ENCODE data around the gene CIDEB.

CIDEB gene

DNA sequence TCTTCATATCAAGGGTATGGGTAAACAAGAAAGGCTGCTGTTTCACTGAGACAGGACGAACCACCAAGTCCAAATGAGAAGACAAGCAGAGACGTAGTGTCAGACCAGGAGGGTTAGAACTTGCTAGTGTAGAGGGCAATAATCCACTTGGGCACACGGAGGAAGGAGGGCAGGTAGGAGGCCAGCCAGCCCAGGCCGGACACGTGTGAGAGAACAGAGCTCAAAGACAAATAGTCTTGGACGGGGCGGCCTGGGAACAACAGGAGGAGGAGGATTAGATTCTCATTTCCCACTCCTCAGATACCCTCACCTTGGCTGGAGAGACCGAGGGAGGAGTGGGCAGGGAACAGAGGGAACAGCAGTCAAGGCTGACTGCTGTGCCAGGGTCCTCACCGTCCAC, 17.0 kb downstream of the CIDEB start:
- DNase-seq: no peak

DNA sequence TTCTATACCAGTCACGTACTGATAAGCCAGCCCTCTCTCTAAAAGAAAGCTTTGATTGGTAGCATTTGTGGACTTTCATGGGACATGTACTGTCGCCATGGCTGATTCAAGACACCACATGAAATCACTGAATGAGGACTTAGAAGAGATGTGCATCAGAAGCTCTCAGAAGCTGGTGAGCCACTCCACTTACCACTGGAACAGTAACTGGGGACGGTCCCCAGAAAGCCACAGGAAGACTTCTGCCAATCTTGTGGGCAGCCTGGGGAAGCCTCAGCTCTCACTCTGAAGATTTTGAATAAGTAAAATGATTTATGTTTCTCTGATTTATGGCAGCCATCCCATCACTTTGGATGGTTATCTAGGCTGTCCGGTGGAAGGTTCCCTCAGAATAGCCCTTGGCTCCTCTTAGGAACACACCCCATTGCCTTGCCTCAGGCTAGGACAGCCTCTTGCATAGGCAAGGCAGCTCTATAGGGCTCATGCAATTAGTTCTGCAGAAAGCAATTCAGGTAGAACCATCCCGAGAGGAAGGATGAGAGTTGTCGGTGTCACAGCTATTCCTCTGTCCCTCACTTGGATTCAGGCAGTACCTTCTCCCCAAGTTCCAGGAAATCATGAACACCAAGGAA, 18.0 kb downstream of the CIDEB start:
- no peak for DNase-seq

GRCh38 chr14:24286996-24287395, 20.8 kb downstream of the CIDEB start:
- no peak for DNase-seq

- peak; percentile 12 for DNase-seq
Observed at GRCh38 chr14:24285351-24285750, 22.4 kb downstream of the CIDEB start.

DNA sequence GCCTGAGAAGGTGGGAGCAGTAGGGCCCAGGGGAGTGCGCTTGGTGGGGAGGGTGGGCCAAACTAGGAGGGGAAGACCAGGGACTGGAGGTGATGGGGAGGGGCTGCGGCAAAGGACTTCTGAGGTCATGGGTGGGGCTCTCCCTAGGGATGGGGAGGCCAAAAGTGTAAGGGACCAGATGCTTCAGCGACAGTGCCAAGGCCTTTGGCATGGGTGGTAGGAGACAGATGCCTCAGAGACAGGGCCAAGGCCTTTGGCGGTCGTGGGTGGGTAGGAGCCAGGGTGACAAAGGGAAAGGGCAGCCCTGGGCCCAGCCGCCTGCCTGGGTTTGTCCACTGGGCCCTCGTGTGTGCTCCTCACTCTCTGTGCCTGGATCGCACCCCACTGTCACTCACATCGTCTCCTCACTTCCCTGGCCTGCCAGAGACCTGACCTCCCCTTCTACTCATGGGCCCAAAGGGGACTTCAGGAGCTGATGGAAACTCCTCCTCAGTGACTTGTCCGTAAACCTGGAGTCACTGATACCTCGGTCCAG, 23.2 kb downstream of the CIDEB start:
- no peak for DNase-seq

DNA sequence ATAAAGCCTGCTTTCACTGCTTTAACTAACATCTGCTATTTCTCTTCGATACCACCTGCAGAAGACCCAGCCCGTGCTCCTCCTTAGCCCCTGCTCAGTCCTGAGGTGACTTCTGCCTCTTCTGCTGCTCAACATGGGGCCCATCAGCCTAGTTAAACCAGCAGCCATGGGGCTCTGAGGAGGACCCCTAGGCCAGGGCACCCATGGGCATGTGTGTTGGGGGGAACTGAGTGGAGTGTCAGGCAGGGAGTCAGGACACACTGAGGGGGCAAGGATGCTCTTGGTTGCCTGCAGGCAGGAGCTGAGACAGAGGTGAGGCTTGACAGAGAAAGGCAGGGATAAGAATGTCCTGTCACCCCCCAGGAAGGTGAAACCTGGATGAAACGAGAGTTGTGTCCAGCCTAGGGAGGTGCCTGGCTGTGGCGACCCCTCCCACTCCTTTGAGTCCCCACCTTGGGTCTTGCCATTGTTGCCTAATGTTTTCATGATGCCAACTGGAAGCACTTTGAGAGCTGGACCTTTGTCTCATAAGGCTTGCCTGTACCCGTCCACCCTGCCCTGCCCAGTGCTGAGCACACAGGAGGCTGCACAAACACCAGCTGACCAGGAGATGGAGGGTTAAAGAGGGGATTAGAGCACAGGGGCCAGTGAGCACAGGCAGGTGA, 23.8 kb downstream of the CIDEB start:
- no peak for DNase-seq

DNA sequence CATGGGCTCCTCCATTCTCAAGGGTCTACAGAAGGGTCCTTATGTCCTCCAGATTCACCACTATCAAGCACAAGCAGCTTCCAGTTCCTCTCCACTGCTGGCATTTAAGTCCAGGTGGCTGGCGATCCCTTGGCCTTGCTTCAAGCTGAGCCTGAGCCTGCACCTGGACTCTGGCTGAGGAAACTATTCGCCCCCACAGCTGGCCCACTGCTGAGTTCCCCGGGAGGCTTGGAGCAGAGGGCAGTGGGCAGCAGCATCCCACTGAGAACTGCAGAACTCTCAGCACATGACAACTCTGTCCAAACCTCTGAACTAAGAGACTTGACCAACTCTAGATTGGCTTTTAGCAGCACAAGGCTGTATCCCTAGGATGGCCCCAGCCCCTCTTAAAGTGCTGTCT, 25.0 kb downstream of the CIDEB start:
- DNase-seq: no peak

- no peak for DNase-seq
Observed at GRCh38 chr14:24281636-24282035, 26.1 kb downstream of the CIDEB start.

DNA sequence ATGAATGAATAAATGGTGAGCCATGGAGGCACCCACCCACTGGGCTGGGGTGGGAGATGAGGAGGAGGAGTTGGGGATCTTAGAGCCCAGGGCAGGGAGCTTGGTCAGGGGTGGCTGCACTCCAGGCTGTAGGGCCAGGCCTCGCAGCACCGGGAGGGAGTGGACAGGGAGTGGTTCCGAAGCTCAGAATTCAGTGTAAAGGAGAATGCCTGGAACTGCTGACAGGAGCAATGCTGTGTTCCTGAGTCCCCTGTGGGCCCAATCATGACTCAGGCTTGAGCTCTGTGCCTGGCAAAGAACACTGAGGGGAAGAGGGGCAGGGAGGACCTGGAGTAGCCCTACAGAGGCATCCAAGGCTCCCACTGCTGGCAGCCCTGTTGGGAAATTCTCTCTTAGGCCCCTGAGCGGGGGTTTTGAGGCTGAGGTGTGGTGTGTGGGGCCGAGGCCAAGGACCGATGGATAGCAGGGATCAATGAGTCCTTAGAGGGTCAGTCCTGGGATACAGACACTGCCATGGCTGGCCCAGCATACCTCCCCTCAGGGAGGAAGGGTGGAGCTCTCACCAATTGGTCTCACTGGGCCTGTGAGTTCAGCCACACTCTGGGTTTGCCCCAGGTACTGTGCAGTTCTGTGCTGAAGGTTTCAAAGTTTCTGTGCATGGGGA, 26.8 kb downstream of the CIDEB start:
- DNase-seq: no peak

DNA sequence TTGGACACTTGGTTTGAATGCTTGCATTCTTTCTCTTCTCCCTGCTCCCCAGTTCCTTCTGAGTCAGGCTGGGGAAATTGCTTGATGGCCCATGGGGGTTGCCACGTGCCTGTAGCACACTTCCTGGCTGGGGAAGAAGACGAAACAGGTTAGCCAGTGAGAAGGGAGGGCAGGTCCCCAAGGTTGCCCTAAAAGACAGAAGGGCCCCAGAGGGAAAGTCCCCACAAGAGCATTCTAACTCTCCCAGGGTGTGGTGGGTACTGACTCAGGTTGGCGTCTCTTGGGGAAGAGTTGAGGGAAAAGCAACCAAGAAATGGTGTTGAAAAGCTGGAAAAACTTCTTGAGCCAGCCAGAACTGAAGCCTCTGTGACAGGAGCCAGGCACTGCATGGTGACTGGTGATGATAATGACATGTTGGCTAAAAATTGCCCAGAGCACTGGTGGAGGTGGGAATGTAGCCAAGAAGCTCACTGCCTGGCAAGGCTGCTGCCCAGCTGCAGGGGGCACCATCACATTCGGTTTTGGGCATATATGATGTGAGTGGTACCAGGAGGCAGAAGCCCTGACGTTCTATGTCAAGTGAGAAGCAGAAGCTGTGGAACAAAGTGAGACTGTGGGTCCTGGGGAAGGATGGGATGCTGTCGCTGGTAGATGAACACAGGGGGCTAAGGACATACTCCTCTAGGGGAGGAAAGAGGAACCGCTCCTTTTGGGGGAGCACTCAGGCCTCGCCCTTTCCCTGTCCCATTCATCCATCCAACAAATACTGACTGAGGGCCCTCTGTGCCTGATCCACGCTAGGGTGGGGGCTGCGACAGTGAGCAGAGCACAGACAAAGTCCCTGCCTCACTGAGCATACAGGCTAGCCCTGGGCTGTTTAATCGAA, 28.2 kb downstream of the CIDEB start:
- DNase-seq: peak; percentile 92

GRCh38 chr14:24278424-24278823, 29.4 kb downstream of the CIDEB start:
- peak; percentile 50 for DNase-seq

DNA sequence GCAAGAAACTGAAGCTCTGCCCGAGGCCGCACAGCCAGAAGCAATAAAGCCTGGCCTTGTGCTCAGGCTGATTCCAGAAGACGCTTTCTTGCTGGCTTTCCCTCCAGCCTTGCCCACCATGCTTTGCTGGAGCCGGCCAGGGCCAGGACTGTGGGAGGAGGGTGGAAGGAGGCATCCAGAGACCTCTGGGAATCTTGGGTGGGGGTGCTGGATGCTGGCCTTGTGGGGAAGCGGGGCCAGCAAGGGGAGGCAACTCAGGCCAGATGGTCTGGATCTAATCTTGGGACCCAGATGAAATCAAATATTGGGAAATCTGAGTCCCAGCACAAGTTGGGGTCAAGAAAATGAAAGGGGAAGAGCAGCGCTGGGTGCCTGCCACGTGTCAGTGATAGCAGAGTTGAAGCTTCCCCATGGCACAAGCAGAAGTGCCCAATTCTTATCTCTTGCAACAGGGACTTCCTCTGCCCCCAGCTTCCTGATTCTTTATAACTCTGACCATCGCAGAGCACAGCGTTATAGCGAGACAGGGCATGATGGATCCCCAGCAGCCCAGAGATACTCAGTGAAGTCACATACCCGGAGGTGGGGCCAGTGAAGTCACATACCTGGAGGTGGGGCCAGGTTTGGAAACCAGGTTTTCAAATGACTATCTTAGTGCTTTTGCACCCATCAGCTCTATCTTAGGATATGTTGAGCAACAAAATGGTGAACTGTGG, 30.0 kb downstream of the CIDEB start:
- DNase-seq: peak; percentile 89

DNA sequence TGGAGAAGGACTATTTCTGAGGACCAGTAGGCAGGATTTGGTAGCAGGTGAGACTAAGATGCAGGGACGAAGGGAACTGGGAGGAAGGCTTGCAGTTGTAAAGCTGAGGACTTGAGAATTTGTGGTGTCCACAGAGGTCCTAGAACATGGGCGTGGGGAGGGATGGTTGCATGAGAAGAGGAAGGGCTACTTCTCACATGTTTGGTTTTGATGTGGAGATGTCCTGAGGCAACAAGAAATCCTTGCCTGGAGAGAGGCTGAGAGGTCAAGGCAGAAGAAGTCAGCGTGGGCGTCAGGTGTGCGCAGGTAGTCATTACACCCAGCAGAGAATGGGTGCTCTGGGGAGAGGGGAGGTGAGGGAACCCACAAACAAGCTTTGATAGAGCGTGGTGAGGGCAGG, 30.7 kb downstream of the CIDEB start:
- no peak for DNase-seq

- peak; percentile 69 for DNase-seq
Observed at GRCh38 chr14:24274101-24274543, 33.7 kb downstream of the CIDEB start.

DNA sequence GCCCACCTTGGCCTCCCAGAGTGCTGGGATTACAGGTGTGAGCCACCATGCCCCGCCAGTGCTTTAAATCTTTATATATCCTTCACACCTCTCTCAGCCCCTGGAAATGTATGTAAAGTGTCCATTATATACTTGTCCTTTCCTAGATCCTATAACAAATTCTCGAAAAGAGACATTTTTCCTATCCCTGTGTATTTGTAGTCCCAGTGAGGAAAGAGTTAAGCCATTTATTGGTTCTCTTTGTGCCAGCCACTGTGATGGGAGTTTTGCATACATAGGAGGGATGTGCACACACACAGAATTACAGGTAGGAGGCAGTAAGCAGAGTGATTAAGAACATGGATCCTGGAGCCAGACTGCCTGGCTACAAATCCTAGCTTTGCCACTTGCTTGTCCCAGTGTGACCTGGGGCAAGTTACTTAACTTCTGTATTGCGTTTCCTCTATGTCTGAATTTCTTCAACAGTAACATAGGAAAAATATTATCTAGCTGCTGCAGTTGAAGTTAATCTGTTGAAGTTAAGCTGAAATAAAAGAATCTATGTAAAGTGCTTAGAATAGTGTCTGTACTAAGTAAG, 34.3 kb downstream of the CIDEB start:
- peak; percentile 46 for DNase-seq

- DNase-seq: no peak
Observed at GRCh38 chr14:24272467-24272866, 35.3 kb downstream of the CIDEB start.

DNA sequence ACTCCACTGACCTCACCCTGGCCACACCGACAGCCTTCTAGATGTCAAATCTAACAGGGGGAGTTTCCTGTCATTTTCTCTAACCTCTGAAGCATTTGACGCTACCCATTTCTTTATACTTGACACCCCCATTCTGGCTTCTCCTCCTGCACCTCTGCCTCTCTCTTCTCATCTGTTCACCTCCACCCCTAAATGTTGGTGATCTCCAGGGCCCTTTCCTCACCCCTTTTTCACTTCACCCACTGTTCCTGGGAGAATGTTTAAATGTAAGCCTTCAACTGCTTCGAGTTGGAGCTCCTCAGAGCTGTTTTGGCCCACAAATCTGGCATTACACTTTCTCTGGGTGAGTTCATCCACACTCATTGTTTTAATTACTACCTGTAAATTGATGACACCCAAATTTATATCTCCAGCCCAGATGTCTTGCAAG, 35.9 kb downstream of the CIDEB start:
- DNase-seq: no peak

- peak; percentile 92 for DNase-seq
Observed at GRCh38 chr14:24271134-24271833, 36.5 kb downstream of the CIDEB start, which contains the start of gene RABGGTA. Gene RABGGTA, minus strand, starts transcription at chr14:24271597. Its CDS starts 482 bp downstream, at chr14:24271115.

DNA sequence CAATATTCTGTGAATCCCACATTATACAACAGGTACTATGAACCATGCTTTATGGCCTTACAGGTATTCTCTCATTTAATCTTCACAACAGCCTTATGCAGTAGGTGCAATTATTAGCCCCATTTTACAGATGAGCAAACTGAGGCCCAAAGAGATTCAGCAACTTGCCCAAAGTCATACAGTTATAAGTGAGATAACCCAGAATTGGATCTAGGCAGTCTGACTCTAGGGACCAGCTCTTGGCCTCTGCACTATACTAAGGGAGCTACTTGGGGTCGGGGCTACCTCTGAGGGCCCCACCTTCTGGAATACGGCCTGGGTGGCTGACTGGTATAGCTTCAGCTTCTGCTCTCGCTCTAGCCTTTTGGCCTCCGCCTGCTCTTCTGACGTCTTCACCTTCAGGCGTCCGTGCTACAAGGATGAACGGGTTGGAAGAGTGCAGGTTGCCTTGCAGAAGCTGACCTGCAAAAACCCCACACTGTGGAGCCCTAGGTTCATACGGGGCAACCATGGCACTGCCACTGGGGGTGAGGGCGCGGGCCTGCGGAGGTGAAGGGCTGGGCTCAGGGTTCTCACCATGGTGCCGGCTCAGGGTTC, 37.1 kb downstream of the CIDEB start:
- no peak for DNase-seq

DNA sequence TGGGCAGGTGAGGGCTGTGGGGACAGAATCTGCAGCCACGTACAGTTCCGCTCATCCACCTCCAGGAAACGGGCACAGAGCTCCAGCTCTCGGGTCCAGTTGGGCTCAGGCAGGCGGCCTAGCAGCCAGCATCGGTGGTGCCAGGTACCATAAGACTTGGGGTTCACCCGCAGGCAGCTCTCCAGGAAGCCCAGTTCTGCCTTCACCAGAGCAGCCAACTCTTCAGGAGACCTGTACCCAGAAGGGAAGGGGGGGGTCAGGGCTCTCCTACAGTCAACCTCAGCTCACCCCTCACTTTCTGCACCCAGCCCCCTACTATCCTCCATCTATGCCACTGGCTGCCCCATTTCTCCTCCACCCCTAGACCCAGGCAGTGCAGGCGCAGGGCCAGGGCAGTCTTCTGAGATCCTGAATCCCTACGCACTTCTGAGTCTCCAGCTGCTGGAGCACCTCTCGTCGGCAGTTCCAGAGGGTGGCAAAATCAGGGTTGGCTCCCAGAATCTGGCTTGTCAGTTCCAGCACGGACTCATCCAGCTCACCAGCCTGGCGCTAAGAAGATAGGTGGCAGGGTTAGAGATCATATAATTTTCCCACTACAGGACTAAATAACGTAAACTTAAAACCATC, 37.8 kb downstream of the CIDEB start:
- DNase-seq: no peak
